ENCODE data around the gene WDR64.

DNA sequence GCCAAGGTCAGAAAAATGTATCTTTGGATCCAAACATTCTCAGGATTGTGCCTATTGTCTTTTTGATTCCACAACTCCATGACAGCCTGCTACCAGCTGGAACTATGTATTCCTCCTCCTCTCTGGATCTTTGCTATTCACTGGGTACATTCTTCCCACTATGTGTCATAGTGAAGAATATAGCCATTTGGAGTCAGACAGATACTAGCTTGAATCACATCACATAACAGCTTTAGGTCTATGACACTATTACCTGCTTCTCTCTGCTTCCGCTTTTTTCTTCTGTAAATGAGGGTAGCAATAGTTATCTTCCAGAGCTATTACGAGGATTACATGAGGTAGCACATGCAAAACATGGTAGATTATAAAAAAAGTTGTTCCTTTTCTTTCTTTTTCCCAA is 190.5 kb downstream of the WDR64 start:
- TF ChIP-seq, protein P1, sequence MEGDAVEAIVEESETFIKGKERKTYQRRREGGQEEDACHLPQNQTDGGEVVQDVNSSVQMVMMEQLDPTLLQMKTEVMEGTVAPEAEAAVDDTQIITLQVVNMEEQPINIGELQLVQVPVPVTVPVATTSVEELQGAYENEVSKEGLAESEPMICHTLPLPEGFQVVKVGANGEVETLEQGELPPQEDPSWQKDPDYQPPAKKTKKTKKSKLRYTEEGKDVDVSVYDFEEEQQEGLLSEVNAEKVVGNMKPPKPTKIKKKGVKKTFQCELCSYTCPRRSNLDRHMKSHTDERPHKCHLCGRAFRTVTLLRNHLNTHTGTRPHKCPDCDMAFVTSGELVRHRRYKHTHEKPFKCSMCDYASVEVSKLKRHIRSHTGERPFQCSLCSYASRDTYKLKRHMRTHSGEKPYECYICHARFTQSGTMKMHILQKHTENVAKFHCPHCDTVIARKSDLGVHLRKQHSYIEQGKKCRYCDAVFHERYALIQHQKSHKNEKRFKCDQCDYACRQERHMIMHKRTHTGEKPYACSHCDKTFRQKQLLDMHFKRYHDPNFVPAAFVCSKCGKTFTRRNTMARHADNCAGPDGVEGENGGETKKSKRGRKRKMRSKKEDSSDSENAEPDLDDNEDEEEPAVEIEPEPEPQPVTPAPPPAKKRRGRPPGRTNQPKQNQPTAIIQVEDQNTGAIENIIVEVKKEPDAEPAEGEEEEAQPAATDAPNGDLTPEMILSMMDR (IDR thresholded peaks at IDR 0.05; ENCODE audit: low read depth, low read length) = no peak
- TF ChIP-seq EZH2phosphoT487 (IDR thresholded peaks at IDR 0.05; ENCODE audit: low read depth) = no peak

Measured in OCI-LY3 (cell line).